Vagina (tissue), 2 donors: Measurements from ENCODE around the gene RTL1. TPM values are rescaled to one million over a fixed set of nuclear protein-coding genes. Genes with fewer than 3 reads are reported as not detected.

Experiments
- DNase-seq, 2 donors: peaks; one replicate each; pipeline ENCODE4 v3.0.0-alpha.2; 2017; ENCODE audit errors: extremely low spot score in 2 of 2
- H3K27ac ChIP-seq: fragments of 200-600 bp; sonication (generic); one replicate; pipeline ENCODE4 v1.5.1; 2019
- H3K27me3 ChIP-seq: fragments of 200-600 bp; sonication (generic); one replicate; pipeline ENCODE4 v1.5.1; 2019
- H3K36me3 ChIP-seq, 2 donors: fragments of 200-600 bp; sonication (generic); one replicate each; pipeline ENCODE4 v1.5.1; 2017 to 2019
- H3K4me1 ChIP-seq: fragments of 200-600 bp; sonication (generic); one replicate; pipeline ENCODE4 v1.5.1; 2019
- H3K4me3 ChIP-seq, 2 donors: fragments of 200-600 bp; sonication (generic); 1 replicate in 1 of 2; 2 replicates in 1 of 2; pipeline ENCODE4 v1.5.1; 2016 to 2019
- H3K9me3 ChIP-seq: fragments of 200-600 bp; sonication (generic); one replicate; pipeline ENCODE4 v1.5.1; 2019
- POLR2A ChIP-seq, 2 donors: fragments of 450-650 bp; IDR thresholded peaks; one replicate each; pipeline ENCODE4 v1.6.1; 2017; ENCODE audit warnings: antibody characterized with exemption in 2 of 2, mild to moderate bottlenecking in 2 of 2, moderate library complexity in 2 of 2
- POLR2AphosphoS5 ChIP-seq, 2 donors: sonication (generic); formaldehyde crosslinking; IDR thresholded peaks; one replicate each; pipeline ENCODE4 v1.9.0; 2017; ENCODE audit warnings: antibody characterized with exemption in 2 of 2, mild to moderate bottlenecking in 2 of 2, low read depth in 1 of 2; ENCODE audit not compliant: insufficient read depth in 1 of 2
- intact Hi-C: fragments of 100-400 bp; cut with DNase I; formaldehyde crosslinking; loops from one replicate; pipeline ENCODE4 v1.15.1; 2023
- total RNA-seq: library from RNA; depleted of rRNA; stranded (reverse); fragments of >200 nt; gene quantifications from one replicate; pipeline ENCODE4 v1.2.3, GENCODE V29; 2016
- TF ChIP-seq, protein P1 (sequence below), 3 experiments: fragments of 450-650 bp in 2 of 3; fragments of 200-600 bp in 1 of 3; sonication (generic) in 1 of 3; IDR thresholded peaks; one replicate each; pipeline ENCODE4 v1.5.1; 2017 to 2019; ENCODE audit warnings: antibody characterized with exemption in 3 of 3, mild to moderate bottlenecking in 2 of 3, moderate library complexity in 2 of 3

Gene RTL1
- total RNA-seq, 1 donor from 2014 or later = not detected

DNA sequence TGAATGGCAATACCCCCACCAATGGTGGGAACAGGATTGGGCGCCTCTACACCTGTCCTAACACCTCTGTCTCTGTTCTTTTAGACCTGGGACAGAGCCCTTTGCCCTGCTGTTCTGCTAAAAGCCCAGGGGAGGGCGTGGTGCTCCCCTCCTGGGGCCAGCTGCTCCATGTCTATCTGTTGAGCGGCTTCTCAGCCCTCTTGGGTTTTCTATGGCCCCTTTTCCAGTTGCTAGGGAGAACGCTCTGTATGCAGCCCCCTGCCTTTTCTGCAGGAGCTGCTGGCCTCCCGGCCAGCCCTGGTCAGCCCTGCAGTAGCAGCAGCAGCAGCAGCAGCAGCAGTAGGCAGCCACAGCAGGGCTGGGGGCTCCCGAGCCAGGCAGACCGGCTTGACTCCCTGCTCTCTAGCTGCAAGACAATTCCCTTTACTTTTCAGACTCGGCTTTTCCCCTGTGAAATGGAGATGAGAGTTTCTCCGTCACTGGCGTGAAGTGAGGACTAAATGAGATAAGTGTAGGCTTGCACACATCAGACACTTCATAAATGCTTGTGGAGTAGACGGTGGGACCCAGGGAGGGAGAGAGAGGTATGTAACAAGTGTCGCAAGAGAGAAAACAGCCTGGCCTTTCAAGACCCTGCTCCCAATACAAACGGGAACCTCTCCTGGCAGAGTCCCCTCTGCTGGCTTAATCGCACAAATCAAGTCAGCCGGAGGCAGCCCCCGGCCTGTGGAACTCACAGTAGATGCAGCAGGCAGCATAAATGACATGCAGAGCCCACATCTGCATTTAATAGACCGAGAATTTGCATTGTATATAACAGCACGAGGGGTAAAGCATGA lies 1.0 kb downstream of the RTL1 start:
- intact Hi-C loops = no loop called here
- H3K27me3 ChIP-seq = no peaks in the 10 kb centered on the region
- DNase-seq = no peak

DNA sequence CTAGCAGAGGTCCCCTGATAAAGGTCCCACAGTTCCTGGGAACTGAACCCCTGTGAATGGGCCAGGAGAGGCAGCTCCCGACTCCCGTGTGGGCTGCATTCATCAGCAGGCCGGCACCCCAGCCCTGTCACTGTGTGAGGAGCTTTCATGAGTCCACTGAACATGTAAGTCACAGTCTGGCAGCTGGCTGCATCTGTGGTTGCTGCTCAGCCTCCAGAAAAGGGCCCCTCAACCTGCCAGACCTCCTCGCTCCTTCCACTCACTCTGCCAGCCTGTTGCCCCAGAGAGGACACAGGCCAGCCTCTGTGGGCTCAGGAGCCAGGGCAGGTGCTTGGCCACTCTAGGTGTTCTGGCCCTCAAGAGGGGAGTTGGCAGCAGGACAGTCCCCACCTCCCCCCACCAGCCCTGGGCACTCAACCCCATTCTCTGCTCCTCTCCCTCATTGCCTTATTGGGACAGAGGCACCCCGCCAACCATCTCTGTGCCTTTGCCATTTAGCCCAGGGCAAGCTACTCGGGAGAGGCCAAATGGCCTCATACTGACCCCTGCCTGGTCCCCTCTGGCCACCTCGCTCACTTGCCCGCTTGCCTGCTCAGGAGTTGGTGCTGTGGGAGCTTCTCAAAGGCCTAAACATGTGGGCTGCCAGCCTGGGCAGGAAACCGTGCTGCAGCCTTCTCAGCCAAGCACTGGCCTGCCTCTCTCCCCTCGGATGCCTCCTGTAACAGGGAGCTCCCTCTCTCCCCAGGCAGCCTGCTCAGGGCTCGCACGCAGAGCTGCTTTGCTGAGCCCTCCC lies 1.9 kb downstream of the RTL1 start:
- Histone ChIP-seq H3K9me3 (no peaks in the 10 kb centered on the region), H3K4me3 (no peak overlapping the region), H3K4me1 (peaks cover 26% of the 10 kb centered on the region), H3K27me3 (no peaks in the 10 kb centered on the region), H3K27ac (no peak overlapping the region), H3K36me3 (no peaks in the 10 kb centered on the region)
- TF ChIP-seq POLR2AphosphoS5 (IDR thresholded peaks at IDR 0.05; ENCODE audit: insufficient read depth in 1 of 2, low read depth in 1 of 2) = no peak
- no peak for TF ChIP-seq POLR2A (IDR thresholded peaks at IDR 0.05)
- TF ChIP-seq, protein P1, sequence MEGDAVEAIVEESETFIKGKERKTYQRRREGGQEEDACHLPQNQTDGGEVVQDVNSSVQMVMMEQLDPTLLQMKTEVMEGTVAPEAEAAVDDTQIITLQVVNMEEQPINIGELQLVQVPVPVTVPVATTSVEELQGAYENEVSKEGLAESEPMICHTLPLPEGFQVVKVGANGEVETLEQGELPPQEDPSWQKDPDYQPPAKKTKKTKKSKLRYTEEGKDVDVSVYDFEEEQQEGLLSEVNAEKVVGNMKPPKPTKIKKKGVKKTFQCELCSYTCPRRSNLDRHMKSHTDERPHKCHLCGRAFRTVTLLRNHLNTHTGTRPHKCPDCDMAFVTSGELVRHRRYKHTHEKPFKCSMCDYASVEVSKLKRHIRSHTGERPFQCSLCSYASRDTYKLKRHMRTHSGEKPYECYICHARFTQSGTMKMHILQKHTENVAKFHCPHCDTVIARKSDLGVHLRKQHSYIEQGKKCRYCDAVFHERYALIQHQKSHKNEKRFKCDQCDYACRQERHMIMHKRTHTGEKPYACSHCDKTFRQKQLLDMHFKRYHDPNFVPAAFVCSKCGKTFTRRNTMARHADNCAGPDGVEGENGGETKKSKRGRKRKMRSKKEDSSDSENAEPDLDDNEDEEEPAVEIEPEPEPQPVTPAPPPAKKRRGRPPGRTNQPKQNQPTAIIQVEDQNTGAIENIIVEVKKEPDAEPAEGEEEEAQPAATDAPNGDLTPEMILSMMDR (IDR thresholded peaks at IDR 0.05) = no peak
- intact Hi-C loops = no loop called here
- DNase-seq = peak in 1 of 2 donors; percentile 93

More for the DNA sequence above, 1.0 kb downstream of the RTL1 start:
- Histone ChIP-seq H3K36me3 (no peaks in the 10 kb centered on the region), H3K9me3 (no peaks in the 10 kb centered on the region), H3K4me1 (peaks cover 26% of the 10 kb centered on the region), H3K27ac (no peak overlapping the region), H3K4me3 (no peak overlapping the region)
- no peak for TF ChIP-seq POLR2A (IDR thresholded peaks at IDR 0.05)
- no peak for TF ChIP-seq POLR2AphosphoS5 (IDR thresholded peaks at IDR 0.05; ENCODE audit: insufficient read depth in 1 of 2, low read depth in 1 of 2)
- TF ChIP-seq, protein P1 (IDR thresholded peaks at IDR 0.05) = no peak

DNA sequence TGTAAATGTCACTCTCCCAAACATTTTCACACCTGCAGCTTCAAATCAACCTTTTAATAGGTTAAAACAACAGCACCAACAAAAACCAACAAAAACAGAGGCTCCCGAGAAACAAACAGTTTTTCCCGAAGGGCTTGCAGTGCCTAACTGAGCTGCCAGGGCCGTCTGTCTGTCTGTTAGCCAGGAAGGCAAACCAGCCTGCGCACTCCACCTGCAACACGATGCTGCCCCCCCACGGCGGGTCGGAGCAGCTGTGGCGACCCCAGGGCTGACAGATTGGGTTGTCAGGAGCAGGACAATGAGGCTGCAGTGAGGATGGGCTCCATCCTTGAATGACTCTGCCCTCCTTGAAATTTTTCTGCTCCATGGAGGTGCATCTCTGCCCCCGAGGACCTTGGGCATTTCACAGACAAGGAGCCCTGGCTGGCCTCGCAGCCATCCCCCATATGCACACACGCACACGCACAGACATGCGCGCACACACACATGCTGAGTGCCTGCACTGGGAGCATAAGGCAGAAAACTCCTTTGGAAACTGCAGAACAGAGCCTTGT lies 2.6 kb downstream of the RTL1 start:
- intact Hi-C loops = no loop called here
- Histone ChIP-seq H3K36me3 (no peaks in the 10 kb centered on the region), H3K4me1 (peaks cover 26% of the 10 kb centered on the region), H3K27me3 (no peaks in the 10 kb centered on the region), H3K27ac (no peak overlapping the region), H3K9me3 (no peaks in the 10 kb centered on the region), H3K4me3 (no peak overlapping the region)
- no peak for DNase-seq
- TF ChIP-seq POLR2AphosphoS5 (IDR thresholded peaks at IDR 0.05; ENCODE audit: insufficient read depth in 1 of 2, low read depth in 1 of 2) = no peak
- TF ChIP-seq, protein P1 (IDR thresholded peaks at IDR 0.05) = no peak
- no peak for TF ChIP-seq POLR2A (IDR thresholded peaks at IDR 0.05)

DNA sequence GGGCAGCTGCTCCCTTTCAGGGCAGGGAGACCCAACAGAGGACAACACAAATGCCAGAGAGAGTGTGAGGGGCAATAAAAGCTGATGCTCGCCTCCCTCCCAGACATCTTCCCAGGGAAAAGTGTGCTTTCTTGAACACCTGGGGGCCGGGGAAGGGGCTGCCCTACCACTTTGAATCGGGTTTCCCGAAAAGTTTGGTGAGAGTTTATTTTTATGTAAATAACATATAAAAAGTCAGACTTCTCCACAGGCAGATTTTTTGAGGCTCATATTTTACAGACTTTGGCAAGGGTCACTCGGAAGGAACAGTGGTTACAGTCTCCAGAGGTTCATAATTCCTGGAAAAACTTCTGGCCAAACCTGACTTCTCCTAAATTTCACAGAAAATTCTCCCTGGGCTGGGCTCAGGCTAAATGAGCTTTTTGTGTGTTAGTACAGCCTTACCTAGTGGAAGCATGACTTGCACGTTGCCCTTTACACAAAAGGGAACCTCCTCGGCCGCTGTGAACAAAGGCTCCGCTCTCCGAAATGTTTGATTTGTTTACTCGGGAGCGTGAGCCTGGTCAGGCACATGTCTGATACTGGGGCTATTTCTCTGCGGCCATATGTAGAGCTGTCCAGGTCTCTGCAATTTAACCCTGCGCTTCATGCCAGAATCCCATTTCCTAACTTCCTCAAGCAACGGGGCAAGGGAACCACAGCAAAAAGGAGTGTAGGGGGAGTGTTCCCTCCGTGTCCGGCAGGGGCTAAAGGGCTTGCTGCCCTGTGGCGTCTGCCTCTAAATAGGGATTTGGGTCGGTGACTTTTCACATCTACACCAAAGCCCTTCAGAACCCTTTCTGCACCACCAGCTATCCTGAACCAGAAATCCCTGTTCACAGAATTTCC lies 3.4 kb downstream of the RTL1 start:
- Histone ChIP-seq H3K36me3 (no peaks in the 10 kb centered on the region), H3K27me3 (no peaks in the 10 kb centered on the region), H3K9me3 (no peaks in the 10 kb centered on the region), H3K4me3 (no peak overlapping the region), H3K27ac (peak overlapping the region; percentile 48), H3K4me1 (peaks cover 26% of the 10 kb centered on the region)
- intact Hi-C loops = no loop called here
- DNase-seq = peak; percentile 85 to 91
- no peak for TF ChIP-seq POLR2AphosphoS5 (IDR thresholded peaks at IDR 0.05; ENCODE audit: insufficient read depth in 1 of 2, low read depth in 1 of 2)
- TF ChIP-seq, protein P1 (IDR thresholded peaks at IDR 0.05) = no peak
- no peak for TF ChIP-seq POLR2A (IDR thresholded peaks at IDR 0.05)
